Measurements from ENCODE around the gene SMARCE1.

The SMARCE1 gene

GRCh38 chr17:40645291-40645690, 2.3 kb downstream of the SMARCE1 start:
- no peak for DNase-seq

- DNase-seq, result no peak
These were observed 9.7 kb downstream of the SMARCE1 start for GRCh38 chr17:40637931-40638330.

GRCh38 chr17:40633871-40634270, 13.7 kb downstream of the SMARCE1 start:
- no peak for DNase-seq

GRCh38 chr17:40632216-40632615, 15.4 kb downstream of the SMARCE1 start:
- no peak for DNase-seq

- no peak for DNase-seq
These were observed 17.8 kb downstream of the SMARCE1 start for GRCh38 chr17:40629842-40630241.

- DNase-seq, result no peak
These were observed 22.3 kb downstream of the SMARCE1 start for GRCh38 chr17:40625311-40625710.

- DNase-seq, result no peak
These were observed 24.0 kb downstream of the SMARCE1 start for GRCh38 chr17:40623419-40624210.

GRCh38 chr17:40622509-40622928, 25.1 kb downstream of the SMARCE1 start:
- no peak for DNase-seq

GRCh38 chr17:40621578-40621977, 26.0 kb downstream of the SMARCE1 start:
- DNase-seq, result no peak

- no peak for DNase-seq
These were observed 26.6 kb downstream of the SMARCE1 start for GRCh38 chr17:40621019-40621418.

- no peak for DNase-seq
These were observed 28.6 kb downstream of the SMARCE1 start for GRCh38 chr17:40618754-40619625.

- DNase-seq, result no peak
These were observed 29.9 kb downstream of the SMARCE1 start for GRCh38 chr17:40617678-40618240.

- DNase-seq, result no peak
These were observed 31.0 kb downstream of the SMARCE1 start for GRCh38 chr17:40616592-40616991.

- DNase-seq, result no peak
These were observed 31.7 kb downstream of the SMARCE1 start for GRCh38 chr17:40615841-40616476.

- DNase-seq, result peak; percentile 12
These were observed 32.4 kb downstream of the SMARCE1 start for GRCh38 chr17:40615068-40615840.

GRCh38 chr17:40614431-40615067, 33.1 kb downstream of the SMARCE1 start:
- DNase-seq, result no peak

GRCh38 chr17:40613467-40614154, 34.0 kb downstream of the SMARCE1 start:
- DNase-seq, result no peak

GRCh38 chr17:40612599-40613244, 34.9 kb downstream of the SMARCE1 start:
- no peak for DNase-seq

- no peak for DNase-seq
These were observed 35.7 kb downstream of the SMARCE1 start for GRCh38 chr17:40611840-40612474.

- no peak for DNase-seq
These were observed 37.3 kb downstream of the SMARCE1 start for GRCh38 chr17:40610359-40610758.
